Endothelial cell of umbilical vein (primary cell): ENCODE results near the gene LEMD1. TPM values are rescaled to one million over a fixed set of nuclear protein-coding genes. Genes with fewer than 3 reads are reported as not detected.

Experiments
- BruUV-seq: library from RNA; stranded (reverse); fragments of 400-500 nt; replicated peaks from 2 replicates; lab custom pipeline; 2021; lab: Mats Ljungman, UMichigan
- CTCF ChIA-PET: fragments of 300-600, 350-600 bp; sonication (Branson Sonifier 250); formaldehyde crosslinking; loops from one replicate; lab custom pipeline; 2021; ENCODE audit warnings: antibody characterized with exemption, inconsistent platforms; lab: Charles Lee
- POLR2A ChIA-PET: fragments of 300-600, 350-600 bp; sonication (Branson Sonifier 250); formaldehyde crosslinking; loops from one replicate; lab custom pipeline; 2021; ENCODE audit warnings: antibody characterized with exemption, inconsistent platforms; lab: Charles Lee
- DNase-seq: peaks from one replicate; pipeline ENCODE4 v3.0.0-alpha.2; 2011; ENCODE audit warnings: low read depth, low spot score
- FAIRE-seq: peaks from 2 replicates; lab custom pipeline; 2011; peaks lifted over from hg19 to GRCh38; lab: Jason Lieb, UNC
- H2AFZ ChIP-seq: 2 replicates; pipeline ENCODE4 v1.6.0; 2012; ENCODE audit warnings: low read depth, low read length, control low read depth, inconsistent platforms
- H3K27ac ChIP-seq: 2 replicates; pipeline ENCODE4 v1.5.1; 2011; ENCODE audit warnings: low read depth, mild to moderate bottlenecking, control low read depth, low read length, moderate library complexity; ENCODE audit not compliant: insufficient read depth
- H3K27me3 ChIP-seq, 2 experiments: 2 replicates each; pipeline versions ENCODE4 v1.6.0 to v1.6.1; 2011; ENCODE audit warnings: low read length in 2 of 2, mixed read lengths in 1 of 2; ENCODE audit not compliant: control insufficient read depth in 2 of 2, insufficient read depth in 2 of 2
- H3K36me3 ChIP-seq, 2 experiments: 2 replicates in 1 of 2; 3 replicates in 1 of 2; pipeline ENCODE4 v1.5.1; 2011; ENCODE audit warnings: low read length in 2 of 2, mild to moderate bottlenecking in 1 of 2, moderate library complexity in 1 of 2; ENCODE audit not compliant: control insufficient read depth in 2 of 2, insufficient read depth in 2 of 2; ENCODE audit errors: extremely low read depth in 1 of 2
- H3K4me1 ChIP-seq: 3 replicates; pipeline ENCODE4 v1.5.1; 2011; ENCODE audit warnings: mild to moderate bottlenecking, low read length; ENCODE audit not compliant: control insufficient read depth, insufficient read depth; ENCODE audit errors: extremely low read depth
- H3K4me2 ChIP-seq: 2 replicates; pipeline ENCODE4 v1.6.1; 2011; ENCODE audit warnings: low read length, control low read depth, mixed read lengths; ENCODE audit not compliant: insufficient read depth
- H3K4me3 ChIP-seq, 3 experiments: fragments of 200-600 bp in 1 of 3; sonication (generic), shearing (Covaris generic) in 1 of 3; replicated peaks in 1 of 3; 2 replicates each; pipeline ENCODE4 v1.5.1; 2011 to 2016; ENCODE audit warnings: control low read depth in 3 of 3, low read length in 3 of 3, mild to moderate bottlenecking in 2 of 3, inconsistent platforms in 1 of 3, low read depth in 1 of 3, moderate library complexity in 1 of 3; ENCODE audit not compliant: insufficient read depth in 1 of 3
- H3K79me2 ChIP-seq: 2 replicates; pipeline ENCODE4 v1.6.0; 2012; ENCODE audit warnings: low read length, inconsistent platforms; ENCODE audit not compliant: control insufficient read depth, insufficient read depth
- H3K9ac ChIP-seq: replicated peaks from 2 replicates; pipeline ENCODE3; 2011; ENCODE audit warnings: low read length, control low read depth; ENCODE audit not compliant: insufficient read depth; ENCODE audit errors: extremely low read depth
- H3K9me1 ChIP-seq: replicated peaks from 3 replicates; pipeline ENCODE4 v1.6.0; 2011; ENCODE audit warnings: mild to moderate bottlenecking, low read length; ENCODE audit not compliant: control insufficient read depth, insufficient read depth; ENCODE audit errors: extremely low read depth
- H3K9me3 ChIP-seq: replicated peaks from 2 replicates; pipeline ENCODE4 v1.5.1; 2012; ENCODE audit warnings: low read length, inconsistent platforms; ENCODE audit not compliant: control insufficient read depth, insufficient read depth
- H4K20me1 ChIP-seq: replicated peaks from 2 replicates; pipeline ENCODE3; 2011; ENCODE audit warnings: mild to moderate bottlenecking, low read length; ENCODE audit not compliant: control insufficient read depth, insufficient read depth; ENCODE audit errors: extremely low read depth
- EZH2 ChIP-seq: IDR thresholded peaks from 2 replicates; pipeline ENCODE4 v1.6.1; 2012; ENCODE audit warnings: borderline replicate concordance, low read depth, mild to moderate bottlenecking, moderate library complexity, low read length, inconsistent platforms; ENCODE audit not compliant: severe bottlenecking
- MYC ChIP-seq: IDR thresholded peaks from one replicate; pipeline ENCODE4 v1.6.1; 2011; ENCODE audit warnings: mild to moderate bottlenecking, low read depth, low read length
- POLR2A ChIP-seq: IDR thresholded peaks from 2 replicates; pipeline ENCODE4 v1.6.1; 2012; ENCODE audit warnings: low read depth, mild to moderate bottlenecking, control low read depth, low read length
- dilution Hi-C: fragments of 300-500 bp; cut with MboI; formaldehyde crosslinking; loops from one replicate; pipeline ENCODE4 v1.15.0; 2019; ENCODE audit warnings: low sequenced_read_pairs; ENCODE audit not compliant: extremely low pct_ligation_motif_present
- intact Hi-C: fragments of 100-400 bp; cut with micrococcal nuclease; formaldehyde crosslinking; loops from one replicate; pipeline ENCODE4 v1.10.0; 2022
- polyA plus RNA-seq, 4 experiments: library from polyadenylated mRNA; depleted of rRNA in 3 of 4; stranded (reverse) in 3 of 4; unstranded in 1 of 4; fragments of >200 nt; gene quantifications; 2 replicates each; pipeline versions ENCODE4 v1.2.1 to v1.2.3, GENCODE V29; 2011 to 2012; ENCODE audit warnings: missing spikeins in 1 of 4
- total RNA-seq: library from RNA; stranded (reverse); gene quantifications from 2 replicates; pipeline ENCODE4 v1.2.3, GENCODE V29; 2021
- TF ChIP-seq, protein P1 (sequence below): IDR thresholded peaks from 2 replicates; pipeline ENCODE4 v1.6.1; 2011; ENCODE audit not compliant: insufficient read depth, insufficient read length
- TF ChIP-seq, protein P2 (sequence below), 2 donors: IDR thresholded peaks; 1 replicate in 1 of 2; 2 replicates in 1 of 2; pipeline ENCODE4 v1.5.1; 2011; ENCODE audit warnings: low read length in 2 of 2, mild to moderate bottlenecking in 2 of 2, moderate library complexity in 2 of 2, control low read depth in 1 of 2, inconsistent platforms in 1 of 2, low read depth in 1 of 2; ENCODE audit not compliant: insufficient read depth in 1 of 2; ENCODE audit errors: extremely low read depth in 1 of 2

The LEMD1 gene
- total and polyA plus RNA-seq, 2 donors (not counting 3 experiments of a cell fraction or from before 2014, with no cell fraction given) = not detected

DNA sequence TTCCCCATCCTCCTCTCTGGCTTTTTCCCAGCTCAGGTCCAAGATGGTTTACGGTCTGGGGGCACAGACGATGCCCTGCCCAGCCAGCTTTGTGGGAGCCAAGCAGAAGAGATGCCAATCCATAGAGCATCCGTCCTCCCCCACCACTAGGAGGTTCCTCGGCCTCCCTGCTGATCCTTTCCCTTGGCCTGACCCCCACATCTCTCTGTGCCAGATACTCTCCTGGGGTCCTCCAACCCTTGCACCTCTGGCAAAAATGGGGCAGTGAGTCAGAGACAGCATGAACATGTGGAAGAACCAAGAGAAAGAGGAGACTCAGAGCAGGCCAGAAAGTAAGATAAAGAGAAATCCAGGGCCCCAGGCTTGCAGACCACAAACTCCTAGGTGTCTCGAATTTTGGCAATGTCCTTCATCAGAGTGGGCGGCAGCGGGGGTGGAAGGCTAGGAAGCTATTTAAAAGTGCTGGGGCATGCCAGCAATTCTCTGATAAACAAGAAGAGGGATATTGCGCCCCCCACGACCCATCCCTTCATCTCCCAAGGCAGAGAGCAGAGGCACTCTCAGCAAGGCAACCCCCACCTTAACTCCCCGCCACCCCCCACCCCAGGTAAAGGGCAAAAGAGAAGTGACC lies 22.6 kb upstream of the LEMD1 start:
- no peaks in the 10 kb centered on the region for H3K79me2 ChIP-seq
- no peak overlapping the region for H3K4me3 ChIP-seq
- CTCF ChIA-PET = interaction anchor here (1.5 kb wide), 1 partner anchor 90 kb away, joined by 3 read pairs; no protein-coding TSS in a partner anchor

More for the DNA sequence above, 22.6 kb upstream of the LEMD1 start:
- Histone ChIP-seq H3K36me3 (no peaks in the 10 kb centered on the region), H2AFZ (no peak overlapping the region), H3K9me1 (no peaks in the 10 kb centered on the region), H4K20me1 (no peaks in the 10 kb centered on the region), H3K9ac (no peak overlapping the region), H3K9me3 (no peaks in the 10 kb centered on the region), H3K27ac (no peak overlapping the region), H3K27me3 (peaks cover 22 to 24% of the 10 kb centered on the region in 2 experiments), H3K4me2 (no peak overlapping the region), H3K4me1 (no peaks in the 10 kb centered on the region)
- BruUV-seq = no TSS peak
- intact Hi-C loops = no loop called here
- dilution Hi-C loops = no loop called here
- POLR2A ChIA-PET = no interaction called here
- DNase-seq = no peak
- FAIRE-seq = no peak
- TF ChIP-seq EZH2 = no peak
- TF ChIP-seq, protein P1, sequence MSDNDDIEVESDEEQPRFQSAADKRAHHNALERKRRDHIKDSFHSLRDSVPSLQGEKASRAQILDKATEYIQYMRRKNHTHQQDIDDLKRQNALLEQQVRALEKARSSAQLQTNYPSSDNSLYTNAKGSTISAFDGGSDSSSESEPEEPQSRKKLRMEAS = no peak
- no peak for TF ChIP-seq POLR2A
- TF ChIP-seq, protein P2, sequence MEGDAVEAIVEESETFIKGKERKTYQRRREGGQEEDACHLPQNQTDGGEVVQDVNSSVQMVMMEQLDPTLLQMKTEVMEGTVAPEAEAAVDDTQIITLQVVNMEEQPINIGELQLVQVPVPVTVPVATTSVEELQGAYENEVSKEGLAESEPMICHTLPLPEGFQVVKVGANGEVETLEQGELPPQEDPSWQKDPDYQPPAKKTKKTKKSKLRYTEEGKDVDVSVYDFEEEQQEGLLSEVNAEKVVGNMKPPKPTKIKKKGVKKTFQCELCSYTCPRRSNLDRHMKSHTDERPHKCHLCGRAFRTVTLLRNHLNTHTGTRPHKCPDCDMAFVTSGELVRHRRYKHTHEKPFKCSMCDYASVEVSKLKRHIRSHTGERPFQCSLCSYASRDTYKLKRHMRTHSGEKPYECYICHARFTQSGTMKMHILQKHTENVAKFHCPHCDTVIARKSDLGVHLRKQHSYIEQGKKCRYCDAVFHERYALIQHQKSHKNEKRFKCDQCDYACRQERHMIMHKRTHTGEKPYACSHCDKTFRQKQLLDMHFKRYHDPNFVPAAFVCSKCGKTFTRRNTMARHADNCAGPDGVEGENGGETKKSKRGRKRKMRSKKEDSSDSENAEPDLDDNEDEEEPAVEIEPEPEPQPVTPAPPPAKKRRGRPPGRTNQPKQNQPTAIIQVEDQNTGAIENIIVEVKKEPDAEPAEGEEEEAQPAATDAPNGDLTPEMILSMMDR (IDR thresholded peaks at IDR 0.05; ENCODE audit: extremely low read depth in 1 of 2, insufficient read depth in 1 of 2, low read depth in 1 of 2, low read length in 2 of 2) = no peak
- no peak for TF ChIP-seq MYC
